Measurements from ENCODE around the gene DNM3. TPM values are rescaled to one million over a fixed set of nuclear protein-coding genes. Genes with fewer than 3 reads are reported as not detected.

The DNM3 gene
- total and polyA plus RNA-seq, 2 experiments from 2014 or later, result 5.2 to 12.2 TPM

- no peak overlapping the region for H3K27ac Mint-ChIP-seq
- Histone ChIP-seq H3K27me3 (ENCODE audit: insufficient read depth) (no peaks in the 10 kb centered on the region), H3K4me2 (no peak overlapping the region), H4K20me1 (replicated peaks; ENCODE audit: insufficient read depth) (no peaks in the 10 kb centered on the region), H3K79me2 (replicated peaks; ENCODE audit: insufficient read depth) (no peaks in the 10 kb centered on the region), H3K9me2 (ENCODE audit: insufficient read depth) (no peaks in the 10 kb centered on the region), H3K4me3 (no peak overlapping the region), H3K27ac (ENCODE audit: low read depth) (no peak overlapping the region), H3K36me3 (ENCODE audit: insufficient read depth) (no peaks in the 10 kb centered on the region), H3F3A (replicated peaks; ENCODE audit: low read depth) (no peaks in the 10 kb centered on the region), H3K4me1 (ENCODE audit: insufficient read depth) (peaks cover 31% of the 10 kb centered on the region), H2AFZ (no peak overlapping the region)
- no peaks in the 10 kb centered on the region; the same call in 2 of the 3 replicates for H3K9me3 Mint-ChIP-seq
- H3K4me3 Mint-ChIP-seq, result no peak overlapping the region
- ATAC-seq (no peak), DNase-seq (ENCODE audit: low spot score) (no peak)
- no peaks in the 10 kb centered on the region for H3K27me3 Mint-ChIP-seq (ENCODE audit: insufficient read depth, low read depth, poor library complexity)
- H3K4me1 Mint-ChIP-seq, result peaks cover 44% of the 10 kb centered on the region
- TF ChIP-seq EZH2 (IDR thresholded peaks at IDR 0.05; ENCODE audit: low read depth, unreplicated experiment) (no peak), EZH2phosphoT487 (IDR thresholded peaks at IDR 0.05; ENCODE audit: unreplicated experiment) (no peak), ZNF331 (CRISPR knock-in tag; IDR thresholded peaks at IDR 0.05; ENCODE audit: low read depth) (no peak), CREB1 (CRISPR knock-in tag; IDR thresholded peaks at IDR 0.05; ENCODE audit: low read depth) (no peak), ETS1 (IDR thresholded peaks at IDR 0.05) (no peak), NANOG (IDR thresholded peaks at IDR 0.05; ENCODE audit: borderline replicate concordance) (no peak), JUNB (IDR thresholded peaks at IDR 0.05; ENCODE audit: unreplicated experiment) (no peak), POLR2AphosphoS5 (IDR thresholded peaks at IDR 0.05; ENCODE audit: low read depth) (no peak), ZNF462 (CRISPR knock-in tag; IDR thresholded peaks at IDR 0.05) (no peak), ZNF114 (CRISPR knock-in tag; IDR thresholded peaks at IDR 0.05) (no peak), STAT1 (IDR thresholded peaks at IDR 0.05; ENCODE audit: unreplicated experiment) (no peak), REST (IDR thresholded peaks at IDR 0.05; ENCODE audit: unreplicated experiment) (no peak)
- H3K36me3 Mint-ChIP-seq (ENCODE audit: low read depth), result no peaks in the 10 kb centered on the region
Observed at GRCh38 chr1:172397221-172397620, 555.9 kb downstream of the DNM3 start.
